HUDEP-2 (cell line): ENCODE data around the gene HSD17B3.
A peak's percentile ranks its signal among the peaks of the same experiment; 100 is the strongest.
"Not testable (repeated sequence)": the region's sequence is repeated elsewhere in the genome, so short reads cannot be mapped to it uniquely, and the experiment has no call there.

ENCODE experiments used
- DNase-seq, 76 experiments: peaks; one replicate each; lab custom pipeline; 2025; ENCODE audit not compliant: unreplicated experiment in 76 of 76; lab: John Stamatoyannopoulos, UW

The HSD17B3 gene

GRCh38 chr9:96241391-96241809, 60.6 kb downstream of the HSD17B3 start:
- DNase-seq, result no peak

- no peak for DNase-seq
These were observed 65.0 kb downstream of the HSD17B3 start for GRCh38 chr9:96236854-96237550.

GRCh38 chr9:96236337-96236736, 65.6 kb downstream of the HSD17B3 start:
- DNase-seq, result not testable (repeated sequence)

- peak in 20 of 76 experiments; percentile 4 to 45 (median 15) for DNase-seq
These were observed 69.3 kb downstream of the HSD17B3 start for GRCh38 chr9:96232539-96233241.

GRCh38 chr9:96232164-96232538, 69.8 kb downstream of the HSD17B3 start:
- no peak for DNase-seq

- no peak for DNase-seq
These were observed 72.0 kb downstream of the HSD17B3 start for GRCh38 chr9:96230002-96230401.

DNA sequence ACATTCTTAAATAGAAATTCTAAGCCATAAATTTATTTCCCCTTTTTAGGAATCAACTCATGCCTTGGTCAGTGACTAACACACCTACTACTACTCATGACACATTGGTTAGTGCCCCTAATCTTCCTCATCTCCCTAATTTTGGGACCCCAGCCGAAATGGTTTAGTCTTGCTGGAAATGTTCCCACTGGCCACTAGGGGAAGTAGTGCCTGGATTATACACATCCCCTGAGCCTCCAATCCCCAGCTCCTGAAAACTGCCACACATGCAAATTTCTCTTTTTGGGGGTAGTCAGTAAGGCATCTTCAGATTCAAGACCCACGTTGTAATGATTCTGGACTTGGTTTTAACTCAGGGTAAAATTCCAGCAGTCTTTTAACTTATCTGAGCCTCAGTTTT, 79.8 kb downstream of the HSD17B3 start:
- peak in 1 of 76 experiments; percentile 3 for DNase-seq

- DNase-seq, result no peak
These were observed 82.1 kb downstream of the HSD17B3 start for GRCh38 chr9:96219900-96220257.

- DNase-seq, result peak in 11 of 76 experiments; percentile 2 to 31 (median 9)
These were observed 82.7 kb downstream of the HSD17B3 start for GRCh38 chr9:96219026-96219899.

- DNase-seq, result peak in 48 of 76 experiments; percentile 1 to 68 (median 28)
These were observed 84.0 kb downstream of the HSD17B3 start for GRCh38 chr9:96217754-96218693.

- DNase-seq, result no peak
These were observed 84.7 kb downstream of the HSD17B3 start for GRCh38 chr9:96217294-96217707.

- no peak for DNase-seq
These were observed 85.4 kb downstream of the HSD17B3 start for GRCh38 chr9:96216583-96216982.

DNA sequence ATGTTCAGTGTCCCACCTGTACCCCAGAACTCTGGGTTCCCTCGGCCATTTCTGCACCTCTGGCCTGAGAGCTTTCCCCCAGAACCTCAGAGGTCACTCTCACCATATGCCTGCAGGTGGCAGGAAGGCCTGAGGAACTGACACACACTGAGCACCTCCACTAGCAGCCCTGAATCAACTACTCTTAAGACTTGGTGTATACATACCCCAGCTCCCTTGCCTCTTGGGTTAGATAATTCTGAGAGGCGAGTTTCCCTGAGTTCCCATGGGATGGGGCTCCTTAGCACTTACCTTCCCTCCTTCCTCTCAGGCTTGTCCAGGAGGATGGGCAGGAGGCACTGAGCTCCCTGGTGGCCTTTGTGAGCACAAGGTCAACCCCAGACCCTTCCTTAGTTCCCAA, 86.1 kb downstream of the HSD17B3 start:
- no peak for DNase-seq

DNA sequence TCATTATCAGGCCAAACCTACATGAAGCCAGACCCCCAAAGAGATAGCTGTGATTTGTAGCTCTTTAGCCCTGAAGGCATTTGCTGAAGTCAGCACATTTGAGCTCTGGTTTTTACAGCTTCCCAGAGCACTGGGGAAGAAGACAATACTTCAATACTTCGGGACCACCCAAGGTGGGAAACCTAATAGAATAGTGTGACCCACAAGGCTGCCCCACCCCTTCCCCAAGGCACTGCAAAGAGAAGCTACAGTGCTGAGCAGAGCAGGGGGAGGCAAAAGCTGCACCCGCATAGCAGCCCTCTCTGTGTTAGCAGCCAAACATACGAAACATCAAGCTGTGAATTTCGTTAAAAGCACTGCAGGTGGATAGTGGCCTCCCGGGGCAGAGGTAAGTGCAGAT, 87.3 kb downstream of the HSD17B3 start:
- DNase-seq, result no peak

DNA sequence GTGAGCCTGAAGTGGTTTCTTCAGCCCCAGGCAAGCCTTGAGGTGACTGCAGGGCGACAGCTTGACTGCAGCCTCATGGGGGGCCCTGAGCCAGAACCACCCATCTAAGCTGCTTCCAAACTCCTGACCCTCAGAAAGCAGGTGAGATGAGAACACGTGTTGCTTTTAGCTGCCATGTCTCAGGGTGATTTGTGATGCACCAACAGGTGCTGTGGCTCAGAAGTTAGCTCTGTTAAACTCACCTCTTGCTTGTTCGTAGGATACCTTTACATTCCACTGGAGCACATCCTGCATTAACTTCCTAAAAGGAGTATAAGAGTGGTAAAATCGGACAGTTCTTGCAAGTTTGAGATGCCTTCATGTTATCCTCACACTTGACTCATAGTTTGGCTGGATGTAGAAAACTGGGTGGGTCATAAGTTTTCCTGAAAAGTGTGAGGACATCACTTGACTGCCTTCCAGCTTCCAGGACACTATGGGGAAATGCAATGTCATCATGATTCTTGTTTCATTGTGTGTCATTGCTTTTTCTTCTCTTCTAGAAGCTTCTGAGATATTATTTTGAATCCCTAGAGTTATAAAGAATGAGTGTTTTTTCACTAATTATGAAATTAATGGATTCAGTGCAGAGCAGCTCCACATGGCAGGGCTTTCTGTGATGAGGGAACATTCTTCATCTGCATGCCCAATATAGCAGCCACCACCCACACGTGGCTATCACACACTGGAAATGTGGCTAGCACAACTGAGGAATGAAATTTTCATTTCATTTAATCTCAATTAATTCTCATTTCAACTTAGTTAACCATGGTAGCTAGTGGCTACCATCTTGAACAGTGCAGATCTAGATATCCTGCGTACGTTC, 92.3 kb downstream of the HSD17B3 start:
- DNase-seq, result no peak

GRCh38 chr9:96206156-96206751, 95.7 kb downstream of the HSD17B3 start:
- no peak for DNase-seq

GRCh38 chr9:96204853-96205252, 97.1 kb downstream of the HSD17B3 start:
- DNase-seq, result no peak

DNA sequence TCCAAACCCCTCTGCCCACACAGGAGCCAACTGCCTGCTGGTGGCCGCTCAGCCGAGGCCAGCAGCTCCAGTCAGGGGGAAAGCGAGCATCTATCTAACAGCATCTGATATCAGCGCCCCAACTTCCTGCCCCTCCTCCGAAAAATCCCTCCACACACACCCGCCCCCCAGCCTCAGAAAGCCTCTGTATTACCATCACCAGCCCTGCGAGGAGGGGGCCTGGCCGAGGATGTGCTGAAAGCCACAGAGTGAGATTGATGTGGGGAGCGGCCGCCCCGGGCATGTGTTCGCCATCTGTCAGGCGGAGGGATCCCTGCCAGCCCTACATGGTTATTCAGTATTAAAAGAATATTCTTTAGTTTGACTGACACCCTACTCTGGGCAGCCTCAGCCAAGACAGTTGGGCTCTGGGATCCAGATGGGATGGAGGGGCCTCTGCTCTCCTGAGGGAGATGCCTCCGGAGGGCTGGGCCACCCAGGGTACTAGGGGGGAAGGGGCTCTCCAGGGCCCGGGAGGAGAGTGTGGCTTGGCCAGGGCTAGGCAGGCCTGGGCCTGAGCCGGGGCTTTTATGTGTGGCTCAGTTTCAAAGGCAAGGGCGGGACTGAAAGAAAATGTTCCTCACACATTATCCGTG, 98.0 kb downstream of the HSD17B3 start:
- no peak for DNase-seq
